Endothelial cell of umbilical vein (primary cell): ENCODE data around the gene SEMA4G. TPM values are rescaled to one million over a fixed set of nuclear protein-coding genes. Genes with fewer than 3 reads are reported as not detected.

ENCODE experiments used
- BruUV-seq: library from RNA; stranded (reverse); fragments of 400-500 nt; replicated peaks from 2 replicates; lab custom pipeline; 2021; lab: Mats Ljungman, UMichigan
- CTCF ChIA-PET: fragments of 300-600, 350-600 bp; sonication (Branson Sonifier 250); formaldehyde crosslinking; loops from one replicate; lab custom pipeline; 2021; ENCODE audit warnings: antibody characterized with exemption, inconsistent platforms; lab: Charles Lee
- POLR2A ChIA-PET: fragments of 300-600, 350-600 bp; sonication (Branson Sonifier 250); formaldehyde crosslinking; loops from one replicate; lab custom pipeline; 2021; ENCODE audit warnings: antibody characterized with exemption, inconsistent platforms; lab: Charles Lee
- DNase-seq: peaks from one replicate; pipeline ENCODE4 v3.0.0-alpha.2; 2011; ENCODE audit warnings: low read depth, low spot score
- FAIRE-seq: peaks from 2 replicates; lab custom pipeline; 2011; peaks lifted over from hg19 to GRCh38; lab: Jason Lieb, UNC
- H2AFZ ChIP-seq: 2 replicates; pipeline ENCODE4 v1.6.0; 2012; ENCODE audit warnings: low read depth, low read length, control low read depth, inconsistent platforms
- H3K27ac ChIP-seq: 2 replicates; pipeline ENCODE4 v1.5.1; 2011; ENCODE audit warnings: low read depth, mild to moderate bottlenecking, control low read depth, low read length, moderate library complexity; ENCODE audit not compliant: insufficient read depth
- H3K27me3 ChIP-seq, 2 experiments: 2 replicates each; pipeline versions ENCODE4 v1.6.0 to v1.6.1; 2011; ENCODE audit warnings: low read length in 2 of 2, mixed read lengths in 1 of 2; ENCODE audit not compliant: control insufficient read depth in 2 of 2, insufficient read depth in 2 of 2
- H3K36me3 ChIP-seq, 2 experiments: 2 replicates in 1 of 2; 3 replicates in 1 of 2; pipeline ENCODE4 v1.5.1; 2011; ENCODE audit warnings: low read length in 2 of 2, mild to moderate bottlenecking in 1 of 2, moderate library complexity in 1 of 2; ENCODE audit not compliant: control insufficient read depth in 2 of 2, insufficient read depth in 2 of 2; ENCODE audit errors: extremely low read depth in 1 of 2
- H3K4me1 ChIP-seq: 3 replicates; pipeline ENCODE4 v1.5.1; 2011; ENCODE audit warnings: mild to moderate bottlenecking, low read length; ENCODE audit not compliant: control insufficient read depth, insufficient read depth; ENCODE audit errors: extremely low read depth
- H3K4me2 ChIP-seq: 2 replicates; pipeline ENCODE4 v1.6.1; 2011; ENCODE audit warnings: low read length, control low read depth, mixed read lengths; ENCODE audit not compliant: insufficient read depth
- H3K4me3 ChIP-seq, 3 experiments: fragments of 200-600 bp in 1 of 3; sonication (generic), shearing (Covaris generic) in 1 of 3; replicated peaks in 1 of 3; 2 replicates each; pipeline ENCODE4 v1.5.1; 2011 to 2016; ENCODE audit warnings: control low read depth in 3 of 3, low read length in 3 of 3, mild to moderate bottlenecking in 2 of 3, inconsistent platforms in 1 of 3, low read depth in 1 of 3, moderate library complexity in 1 of 3; ENCODE audit not compliant: insufficient read depth in 1 of 3
- H3K79me2 ChIP-seq: 2 replicates; pipeline ENCODE4 v1.6.0; 2012; ENCODE audit warnings: low read length, inconsistent platforms; ENCODE audit not compliant: control insufficient read depth, insufficient read depth
- H3K9ac ChIP-seq: replicated peaks from 2 replicates; pipeline ENCODE3; 2011; ENCODE audit warnings: low read length, control low read depth; ENCODE audit not compliant: insufficient read depth; ENCODE audit errors: extremely low read depth
- H3K9me1 ChIP-seq: replicated peaks from 3 replicates; pipeline ENCODE4 v1.6.0; 2011; ENCODE audit warnings: mild to moderate bottlenecking, low read length; ENCODE audit not compliant: control insufficient read depth, insufficient read depth; ENCODE audit errors: extremely low read depth
- H3K9me3 ChIP-seq: replicated peaks from 2 replicates; pipeline ENCODE4 v1.5.1; 2012; ENCODE audit warnings: low read length, inconsistent platforms; ENCODE audit not compliant: control insufficient read depth, insufficient read depth
- H4K20me1 ChIP-seq: replicated peaks from 2 replicates; pipeline ENCODE3; 2011; ENCODE audit warnings: mild to moderate bottlenecking, low read length; ENCODE audit not compliant: control insufficient read depth, insufficient read depth; ENCODE audit errors: extremely low read depth
- CTCF ChIP-seq, 2 donors: IDR thresholded peaks; 1 replicate in 1 of 2; 2 replicates in 1 of 2; pipeline ENCODE4 v1.5.1; 2011; ENCODE audit warnings: low read length in 2 of 2, mild to moderate bottlenecking in 2 of 2, moderate library complexity in 2 of 2, control low read depth in 1 of 2, inconsistent platforms in 1 of 2, low read depth in 1 of 2; ENCODE audit not compliant: insufficient read depth in 1 of 2; ENCODE audit errors: extremely low read depth in 1 of 2
- EZH2 ChIP-seq: IDR thresholded peaks from 2 replicates; pipeline ENCODE4 v1.6.1; 2012; ENCODE audit warnings: borderline replicate concordance, low read depth, mild to moderate bottlenecking, moderate library complexity, low read length, inconsistent platforms; ENCODE audit not compliant: severe bottlenecking
- FOS ChIP-seq: IDR thresholded peaks from 2 replicates; pipeline ENCODE4 v1.6.1; 2011; ENCODE audit warnings: mild to moderate bottlenecking, low read length, moderate library complexity, borderline replicate concordance; ENCODE audit not compliant: insufficient read depth
- GATA2 ChIP-seq: IDR thresholded peaks from 2 replicates; pipeline ENCODE4 v1.7.0; 2011; ENCODE audit warnings: low read depth, mild to moderate bottlenecking, moderate library complexity, mixed read lengths, low read length; ENCODE audit not compliant: insufficient read length, insufficient read depth
- JUN ChIP-seq: IDR thresholded peaks from 2 replicates; pipeline ENCODE4 v1.6.1; 2011; ENCODE audit warnings: borderline replicate concordance, low read depth; ENCODE audit not compliant: insufficient read length, insufficient read depth
- MYC ChIP-seq: IDR thresholded peaks from one replicate; pipeline ENCODE4 v1.6.1; 2011; ENCODE audit warnings: mild to moderate bottlenecking, low read depth, low read length
- POLR2A ChIP-seq: IDR thresholded peaks from 2 replicates; pipeline ENCODE4 v1.6.1; 2012; ENCODE audit warnings: low read depth, mild to moderate bottlenecking, control low read depth, low read length
- POLR2AphosphoS5 ChIP-seq: IDR thresholded peaks from 2 replicates; pipeline ENCODE4 v1.6.1; 2012; ENCODE audit warnings: low read depth, mild to moderate bottlenecking, control low read depth, low read length, moderate library complexity; ENCODE audit not compliant: insufficient read depth
- dilution Hi-C: fragments of 300-500 bp; cut with MboI; formaldehyde crosslinking; loops from one replicate; pipeline ENCODE4 v1.15.0; 2019; ENCODE audit warnings: low sequenced_read_pairs; ENCODE audit not compliant: extremely low pct_ligation_motif_present
- intact Hi-C: fragments of 100-400 bp; cut with micrococcal nuclease; formaldehyde crosslinking; loops from one replicate; pipeline ENCODE4 v1.10.0; 2022
- polyA plus RNA-seq, 4 experiments: library from polyadenylated mRNA; depleted of rRNA in 3 of 4; stranded (reverse) in 3 of 4; unstranded in 1 of 4; fragments of >200 nt; gene quantifications; 2 replicates each; pipeline versions ENCODE4 v1.2.1 to v1.2.3, GENCODE V29; 2011 to 2012; ENCODE audit warnings: missing spikeins in 1 of 4
- total RNA-seq: library from RNA; stranded (reverse); gene quantifications from 2 replicates; pipeline ENCODE4 v1.2.3, GENCODE V29; 2021
- TF ChIP-seq, protein P1 (sequence below): IDR thresholded peaks from 2 replicates; pipeline ENCODE4 v1.6.1; 2011; ENCODE audit not compliant: insufficient read depth, insufficient read length

Gene SEMA4G
- total and polyA plus RNA-seq, 2 donors (not counting 3 experiments of a cell fraction or from before 2014, with no cell fraction given) = 6.0 to 10.4 TPM

- Histone ChIP-seq H3K4me3 (no peak overlapping the region), H3K9ac (no peak overlapping the region), H3K9me3 (no peaks in the 10 kb centered on the region), H3K4me1 (peaks cover 12% of the 10 kb centered on the region), H3K27me3 (no peaks in the 10 kb centered on the region), H3K36me3 (no peaks in the 10 kb centered on the region), H4K20me1 (no peaks in the 10 kb centered on the region), H2AFZ (no peak overlapping the region), H3K27ac (no peak overlapping the region), H3K4me2 (no peak overlapping the region), H3K9me1 (no peaks in the 10 kb centered on the region), H3K79me2 (no peaks in the 10 kb centered on the region)
- FAIRE-seq (no peak), DNase-seq (no peak)
- intact Hi-C loops = no loop called here
- POLR2A ChIA-PET = no interaction called here
- dilution Hi-C loops = no loop called here
- no TSS peak for BruUV-seq
- TF ChIP-seq JUN (no peak), MYC (no peak), POLR2A (no peak), CTCF (IDR thresholded peaks at IDR 0.05; ENCODE audit: extremely low read depth in 1 of 2, insufficient read depth in 1 of 2, low read depth in 1 of 2, low read length in 2 of 2) (no peak), POLR2AphosphoS5 (no peak), GATA2 (no peak), FOS (no peak), EZH2 (no peak)
- TF ChIP-seq, protein P1, sequence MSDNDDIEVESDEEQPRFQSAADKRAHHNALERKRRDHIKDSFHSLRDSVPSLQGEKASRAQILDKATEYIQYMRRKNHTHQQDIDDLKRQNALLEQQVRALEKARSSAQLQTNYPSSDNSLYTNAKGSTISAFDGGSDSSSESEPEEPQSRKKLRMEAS = no peak
- CTCF ChIA-PET = interaction anchor here (2.1 kb wide), 1 partner anchor 43 kb away, joined by 9 read pairs; no protein-coding TSS in a partner anchor
These were observed 1.9 kb downstream of the SEMA4G start for GRCh38 chr10:100970914-100971811.
